GM18517 (cell line): Measurements from ENCODE around the gene CDC37.
"Not testable (repeated sequence)": the region's sequence is repeated elsewhere in the genome, so short reads cannot be mapped to it uniquely, and the experiment has no call there.

Experiments used
- ATAC-seq: cut with Tn5 transposase; IDR thresholded peaks from one replicate; pipeline ENCODE4 v1.9.1; 2021; ENCODE audit warnings: mild to moderate bottlenecking, moderate library complexity; ENCODE audit not compliant: unreplicated experiment

Gene CDC37

DNA sequence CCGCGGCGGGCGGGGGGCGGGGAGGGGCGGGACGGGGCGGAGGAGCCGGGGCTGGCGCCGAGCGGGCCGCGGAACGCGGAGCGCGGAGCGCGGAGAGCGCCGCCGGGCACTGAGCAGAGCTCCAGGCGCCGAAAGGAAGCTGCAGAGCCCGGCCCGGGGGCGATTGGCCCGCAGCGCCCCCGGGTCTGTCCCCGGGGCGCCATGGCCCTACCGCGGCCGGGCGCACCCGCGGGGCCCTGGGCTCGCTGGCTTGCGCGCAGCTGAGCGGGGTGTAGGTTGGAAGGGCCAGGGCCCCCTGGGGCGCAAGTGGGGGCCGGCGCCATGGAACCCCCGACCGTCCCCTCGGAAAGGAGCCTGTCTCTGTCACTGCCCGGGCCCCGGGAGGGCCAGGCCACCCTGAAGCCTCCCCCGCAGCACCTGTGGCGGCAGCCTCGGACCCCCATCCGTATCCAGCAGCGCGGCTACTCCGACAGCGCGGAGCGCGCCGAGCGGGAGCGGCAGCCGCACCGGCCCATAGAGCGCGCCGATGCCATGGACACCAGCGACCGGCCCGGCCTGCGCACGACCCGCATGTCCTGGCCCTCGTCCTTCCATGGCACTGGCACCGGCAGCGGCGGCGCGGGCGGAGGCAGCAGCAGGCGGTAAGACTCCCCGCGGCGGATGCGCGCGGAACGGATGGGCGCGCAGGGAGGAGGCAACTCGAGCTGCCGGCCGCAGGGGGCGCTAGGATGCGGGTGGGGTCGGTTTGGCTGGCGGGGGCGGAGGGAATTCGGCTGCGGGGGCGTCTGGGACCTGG, 17.3 kb upstream of the CDC37 start, which contains the start of gene PDE4A:
TSS of gene PDE4A (plus strand) at position 95 of the 796 bp plus-strand sequence. CDS start at position 322, 227 bp downstream.
- ATAC-seq, result no peak

DNA sequence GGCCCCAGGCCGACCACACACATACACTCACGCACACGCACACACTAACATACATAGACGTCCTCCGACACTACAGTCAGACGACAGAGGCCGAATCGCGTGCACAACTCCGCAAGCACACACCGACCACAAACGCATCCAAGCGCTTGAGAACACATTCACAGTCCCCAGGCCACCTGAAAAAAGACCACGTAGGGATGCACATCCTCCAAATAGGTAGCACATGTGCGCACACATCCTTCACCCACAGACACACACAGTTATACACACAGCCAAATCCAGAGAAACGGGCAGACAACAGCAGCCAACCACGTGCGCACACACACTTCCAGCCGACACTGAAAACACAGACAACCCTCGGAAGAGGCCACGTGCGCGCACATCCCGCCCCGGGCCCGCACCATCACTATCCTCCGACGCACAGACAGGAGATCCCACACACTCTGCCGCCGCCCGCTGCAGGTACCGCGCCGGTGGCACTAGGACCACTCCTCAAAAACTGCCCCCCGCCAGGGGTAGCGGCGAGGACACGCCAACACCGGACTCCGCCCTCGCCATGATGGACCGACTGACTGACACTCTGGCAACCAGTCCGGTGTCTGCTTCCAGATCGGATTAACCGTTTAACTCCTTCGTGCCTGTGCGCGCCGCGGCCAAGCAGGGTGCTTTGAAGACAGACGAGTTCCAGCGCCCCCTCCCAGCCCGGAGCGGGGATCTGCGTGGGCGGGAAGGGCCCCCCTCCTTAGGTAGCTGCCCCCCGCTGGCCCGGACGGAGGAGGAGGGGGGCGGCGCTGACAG, 16.5 kb upstream of the CDC37 start:
- ATAC-seq, result no peak

DNA sequence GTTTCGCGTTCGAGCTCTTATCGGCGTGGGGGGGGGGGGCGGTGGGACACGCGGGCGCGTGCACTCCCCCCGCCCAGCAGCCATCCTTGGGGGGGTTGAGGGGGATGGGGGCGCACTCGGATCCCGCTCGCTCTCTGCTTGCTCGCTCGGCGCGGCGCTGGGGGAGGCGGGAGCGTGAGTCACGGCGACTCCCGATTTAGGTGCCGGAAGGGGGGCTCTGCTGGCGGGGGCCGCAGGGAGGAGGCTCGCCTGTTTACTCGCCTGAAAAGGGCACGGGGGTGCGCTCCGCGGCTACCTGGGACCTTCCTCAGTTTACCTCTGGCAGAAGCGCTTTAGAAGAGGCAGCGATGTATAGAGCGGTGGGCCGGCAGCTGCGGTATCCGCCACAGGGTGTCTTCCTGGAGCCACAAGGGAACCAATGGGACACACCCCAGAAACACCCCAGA, 15.9 kb upstream of the CDC37 start:
- no peak for ATAC-seq

DNA sequence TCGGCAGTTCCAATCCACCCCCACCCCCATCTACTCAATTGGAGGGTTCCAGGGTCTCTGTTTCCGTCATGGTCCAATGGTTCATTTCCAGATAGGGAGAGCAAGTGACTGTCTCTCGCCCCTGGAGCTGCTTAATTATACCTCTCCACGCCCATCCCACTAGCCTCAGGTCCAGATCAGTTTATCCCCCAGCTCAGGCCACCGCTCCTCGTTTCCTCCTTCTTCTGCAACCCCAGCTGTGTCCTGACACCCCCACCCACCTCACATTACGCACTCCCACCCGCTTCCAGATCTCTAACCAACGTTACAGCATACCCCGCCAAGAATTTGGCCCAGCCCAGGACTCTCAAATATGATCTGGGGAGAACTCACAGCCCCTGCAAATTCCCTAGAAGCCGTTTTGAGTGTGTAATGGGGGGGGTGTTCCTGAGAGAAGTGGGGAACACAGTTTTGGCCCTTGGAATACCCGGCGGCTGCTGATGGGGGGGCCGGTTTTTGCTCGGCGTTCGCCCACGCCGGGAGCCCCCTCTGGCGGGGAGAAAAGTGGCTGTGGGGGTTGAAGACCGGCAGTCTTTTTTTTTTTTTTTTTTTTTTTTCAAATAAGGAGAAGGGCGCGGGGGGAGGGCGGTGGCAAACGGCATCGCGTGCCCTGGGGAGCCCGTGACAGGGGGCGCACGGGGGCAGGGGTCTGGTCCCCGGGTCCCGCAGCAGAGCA, 15.3 kb upstream of the CDC37 start:
- no peak for ATAC-seq

DNA sequence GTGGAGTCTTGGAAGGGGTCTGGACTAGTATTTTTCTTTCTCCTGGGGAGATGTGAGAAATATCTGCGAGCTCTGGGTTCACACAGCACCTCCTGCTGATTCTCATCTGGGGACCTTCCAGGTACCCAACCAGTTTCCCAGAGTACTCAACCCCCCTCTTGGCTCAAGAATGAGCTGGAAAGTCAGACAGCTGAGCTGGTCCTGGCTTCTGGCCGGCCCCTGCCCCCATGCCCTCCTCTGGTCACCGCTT, 14.8 kb upstream of the CDC37 start:
- no peak for ATAC-seq

DNA sequence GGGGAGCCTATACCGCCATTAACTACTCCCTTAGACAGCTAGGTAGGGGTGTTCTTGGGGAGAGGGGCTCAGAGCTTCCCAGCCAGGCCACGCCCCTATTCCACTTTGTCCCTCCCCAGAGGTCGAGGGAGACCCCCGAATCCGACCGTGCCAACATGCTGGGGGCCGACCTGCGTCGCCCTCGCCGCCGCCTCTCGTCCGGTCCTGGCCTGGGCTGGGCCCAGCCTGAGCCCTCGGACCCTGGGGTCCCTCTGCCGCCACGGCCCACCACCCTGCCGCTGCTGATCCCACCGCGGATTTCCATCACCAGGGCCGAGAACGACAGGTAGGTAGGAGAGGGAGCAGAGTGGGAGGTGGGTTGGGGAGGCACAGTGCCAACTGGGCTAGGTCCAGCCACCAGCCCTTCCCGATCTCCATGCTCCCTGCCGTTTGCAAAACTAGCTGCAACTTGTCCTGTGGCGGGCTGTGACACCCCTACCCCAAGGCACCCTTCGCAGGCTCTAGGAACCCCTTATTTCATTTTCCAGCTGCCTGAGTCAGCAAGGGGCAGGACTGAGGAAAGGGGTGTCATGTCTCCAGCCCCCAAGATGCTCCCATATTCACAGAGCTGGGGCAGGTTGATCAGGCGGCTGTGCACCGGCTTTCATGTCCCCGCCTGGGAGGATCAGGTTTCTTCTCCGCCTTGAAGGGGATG, 14.3 kb upstream of the CDC37 start:
- no peak for ATAC-seq

DNA sequence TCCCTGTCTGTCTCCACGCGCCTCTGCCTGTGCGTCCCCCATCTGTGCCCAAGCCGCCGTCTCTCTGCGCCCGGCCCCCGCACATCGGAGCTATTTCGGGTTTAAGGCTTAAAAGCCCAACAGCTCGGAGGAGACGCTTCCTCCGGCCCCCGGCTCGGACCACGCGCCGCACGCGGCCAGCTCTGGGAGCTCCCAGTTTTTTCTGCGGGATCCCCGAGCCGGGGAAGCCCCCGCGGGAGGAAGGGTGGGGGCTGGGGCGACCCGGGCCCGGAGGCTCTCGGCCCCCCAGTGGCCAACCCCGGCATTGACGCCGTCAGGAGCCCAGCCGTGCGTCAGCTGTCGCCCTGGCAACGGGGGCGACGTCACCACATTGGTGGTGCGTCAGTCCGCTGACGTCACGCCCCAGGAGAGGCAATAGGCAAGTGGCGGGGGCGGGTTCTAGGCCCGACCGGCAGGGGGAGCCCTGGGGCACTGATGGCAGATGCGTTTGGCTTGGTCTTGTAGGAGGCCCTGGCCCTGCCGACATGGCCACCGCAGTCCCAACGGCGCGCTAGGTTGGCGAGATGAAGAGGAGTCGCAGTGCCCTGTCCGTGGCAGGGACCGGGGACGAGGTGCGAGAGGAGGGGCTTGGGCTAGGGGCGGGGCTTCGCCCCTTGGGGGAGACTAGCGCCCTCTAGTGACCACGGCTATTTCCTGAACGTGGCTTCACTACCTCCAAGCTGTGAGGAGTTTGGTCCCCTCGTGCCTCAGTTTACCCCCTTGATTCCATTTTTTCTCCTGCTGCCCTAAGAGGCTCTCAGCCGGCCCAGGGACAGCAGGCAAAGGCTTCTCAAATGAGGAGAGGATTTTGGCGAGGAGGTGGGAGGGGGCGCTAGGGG, 13.3 kb upstream of the CDC37 start:
- peak; percentile 40 for ATAC-seq

DNA sequence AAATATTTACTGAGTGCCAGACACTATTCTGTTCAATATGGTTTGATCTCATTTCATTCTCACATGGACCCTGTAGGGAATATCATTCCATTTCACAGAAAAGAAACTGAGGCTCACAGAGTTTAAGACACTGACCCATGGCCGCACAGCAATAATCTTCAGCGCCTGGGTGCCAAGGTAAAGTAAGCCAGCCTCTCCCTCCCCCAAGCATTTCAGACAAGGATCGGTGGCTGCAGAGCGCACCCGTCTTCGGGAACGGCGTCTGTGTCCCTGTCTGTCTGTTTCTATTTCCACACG, 12.7 kb upstream of the CDC37 start:
- ATAC-seq, result no peak

DNA sequence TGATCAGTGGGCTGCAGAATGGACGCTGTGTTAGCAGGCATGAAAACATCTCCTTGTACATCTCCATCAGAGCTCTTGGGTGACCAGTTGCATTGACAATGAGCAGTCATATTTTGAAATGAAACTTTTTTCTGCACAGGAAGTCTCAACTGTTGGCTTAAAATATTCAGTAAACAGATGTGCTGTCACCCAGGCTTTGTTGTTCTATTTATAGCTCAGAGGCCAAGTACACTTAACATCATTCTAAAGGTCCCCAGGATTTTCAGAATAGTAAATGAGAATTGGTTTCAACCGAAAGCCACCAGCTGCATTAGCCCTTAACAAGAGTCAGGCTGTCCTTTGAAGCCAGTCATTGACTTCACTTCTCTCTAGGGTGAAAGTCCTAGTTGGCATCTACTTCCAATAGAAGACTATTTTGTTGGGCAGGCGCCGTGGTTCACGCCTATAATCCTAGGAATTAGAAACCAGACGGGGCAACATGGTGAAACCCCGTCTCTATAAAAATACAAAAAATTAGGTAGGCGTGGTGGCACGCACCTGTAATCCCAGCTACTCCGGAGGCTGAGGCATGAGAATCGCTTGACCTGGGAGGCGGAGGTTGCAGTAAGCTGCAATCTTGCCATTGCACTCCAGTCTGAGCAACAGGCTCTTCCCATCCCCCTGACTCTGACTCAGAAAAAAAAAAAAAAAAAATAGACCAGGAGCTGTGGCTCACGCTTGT, 9.1 kb upstream of the CDC37 start:
- ATAC-seq, result peak; percentile 68

DNA sequence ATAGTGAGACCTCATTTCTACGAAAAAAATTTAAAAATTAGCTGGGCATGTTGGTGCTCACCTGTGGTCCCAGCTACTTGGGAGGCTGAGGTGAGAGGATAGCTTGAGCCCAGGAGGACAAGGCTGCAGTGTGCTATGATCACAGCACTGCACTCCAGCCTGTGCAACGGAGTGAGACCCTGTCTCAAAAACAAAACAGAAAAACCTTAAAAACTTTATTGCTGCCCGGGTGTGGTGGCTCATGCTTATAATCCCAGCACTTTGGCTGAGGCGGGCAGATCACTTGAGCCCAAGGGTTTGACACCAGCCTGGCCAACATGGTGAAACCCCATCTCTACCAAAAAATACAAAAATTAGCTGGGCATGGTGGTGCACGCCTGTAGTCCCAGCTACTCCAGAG, 7.9 kb upstream of the CDC37 start:
- not testable (repeated sequence) for ATAC-seq

DNA sequence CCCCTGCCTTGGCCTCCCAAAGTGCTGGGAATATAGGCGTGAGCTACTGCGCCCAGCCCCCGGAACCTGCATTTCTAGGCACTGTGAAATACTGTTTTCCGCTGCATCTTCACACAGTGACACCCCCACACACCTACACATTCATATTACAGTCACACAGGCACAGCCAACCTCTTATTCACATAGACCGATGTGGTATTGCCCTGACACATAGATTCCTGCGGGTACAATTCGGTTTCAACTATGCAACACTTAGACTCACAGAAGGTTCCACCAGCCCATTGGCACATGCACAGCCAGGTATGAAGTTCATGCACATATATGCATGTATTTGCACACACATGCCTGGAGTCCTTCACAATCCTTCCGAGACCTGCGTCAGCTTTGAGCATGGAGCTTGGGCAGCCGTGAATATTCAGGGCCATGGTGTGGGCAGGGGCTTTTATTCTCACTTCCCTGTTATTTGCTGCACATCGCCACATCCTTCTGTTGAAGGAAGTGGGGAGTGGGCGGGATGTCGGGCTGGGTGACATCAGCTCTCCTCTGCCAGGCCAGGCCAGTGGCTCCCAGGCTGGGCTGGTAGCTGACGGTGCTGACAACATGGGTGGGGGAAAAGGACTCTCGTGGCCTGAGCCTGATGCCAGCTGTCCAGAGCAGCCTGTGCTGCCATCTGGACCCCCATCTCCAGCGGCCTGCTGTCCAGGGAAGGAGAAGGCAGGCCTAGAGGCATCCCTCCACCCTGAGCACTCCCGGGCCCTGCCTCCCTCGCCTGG, 5.4 kb upstream of the CDC37 start:
- ATAC-seq, result no peak

DNA sequence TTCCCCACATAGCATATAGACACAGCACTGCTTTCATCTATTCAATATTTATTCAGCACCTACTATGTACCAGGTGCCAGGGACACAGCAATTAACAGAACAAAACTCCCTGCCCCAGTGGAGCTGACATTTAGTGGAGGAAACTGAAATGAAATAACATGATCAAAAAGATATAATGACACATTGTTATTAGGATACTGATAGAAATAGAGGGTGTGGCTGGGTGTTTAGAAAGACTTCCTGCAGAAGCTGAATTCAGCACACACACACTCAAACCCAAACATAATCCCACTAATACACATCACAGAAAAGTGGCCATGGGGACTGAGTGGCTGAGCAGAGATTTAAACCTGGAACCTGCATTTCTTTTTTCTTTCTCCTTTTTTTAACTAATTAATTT, 3.8 kb upstream of the CDC37 start:
- no peak for ATAC-seq

DNA sequence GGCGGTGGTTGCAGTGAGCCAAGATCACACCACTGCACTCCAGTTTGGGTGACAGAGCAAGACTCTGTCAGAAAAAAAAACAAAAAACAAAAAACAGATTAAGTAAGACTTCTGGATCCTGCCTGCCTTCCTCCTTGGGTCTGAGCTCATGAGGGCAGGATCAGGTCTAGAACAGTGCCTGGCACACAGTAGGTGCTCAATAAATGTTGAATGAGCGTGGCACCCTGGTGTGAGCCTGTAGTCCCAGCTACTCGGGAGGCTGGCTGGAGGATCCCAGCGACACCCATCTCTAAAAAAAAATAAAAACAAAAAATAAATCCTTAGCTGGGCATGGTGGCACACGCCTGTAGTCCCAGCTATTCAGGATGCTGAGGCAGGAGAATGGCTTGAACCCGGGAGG, 2.8 kb upstream of the CDC37 start:
- no peak for ATAC-seq

DNA sequence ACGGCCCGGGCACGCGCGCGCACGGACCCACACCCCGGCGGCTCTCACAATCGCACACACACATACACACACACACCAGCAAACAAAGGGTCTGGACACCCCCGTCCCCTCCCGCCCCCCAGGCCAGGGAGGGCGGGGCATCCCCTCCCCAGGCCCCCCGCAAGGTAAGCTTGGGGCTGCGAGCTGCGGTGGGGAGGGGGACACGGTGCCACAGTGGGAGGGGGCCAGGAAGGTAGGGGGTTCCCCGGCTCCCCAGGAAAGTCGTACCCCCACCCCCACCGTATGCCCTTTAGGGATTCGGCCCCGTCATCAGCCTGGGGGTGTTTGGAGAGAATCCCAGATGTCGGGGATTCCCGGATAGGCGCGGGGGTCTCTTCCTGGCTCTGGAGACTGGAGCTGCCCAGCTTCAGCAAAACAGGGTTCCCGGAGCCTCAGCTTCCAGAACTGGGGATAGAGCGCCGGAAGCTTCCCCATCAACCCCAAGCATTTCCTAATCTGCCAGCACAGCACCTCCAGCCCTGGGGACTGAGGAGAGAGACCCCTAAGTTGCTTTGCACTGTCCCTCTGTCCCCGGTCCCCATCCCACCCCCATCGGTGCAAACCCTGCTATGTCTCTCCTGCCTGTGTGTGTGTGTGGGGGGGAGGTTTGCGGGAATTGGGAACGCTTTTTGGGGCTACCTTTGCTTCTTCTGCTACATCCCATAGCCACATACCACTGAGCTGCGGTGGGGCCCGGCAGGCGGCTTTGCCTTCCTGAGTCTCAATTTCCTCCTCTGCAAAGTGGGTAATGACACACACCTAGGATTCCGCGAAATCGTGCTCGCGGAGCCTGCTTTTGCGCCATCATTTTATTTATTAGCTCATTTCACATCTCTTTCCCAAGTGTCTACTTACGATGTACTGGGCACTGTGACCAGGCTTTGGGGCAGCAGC, 1.8 kb upstream of the CDC37 start:
- ATAC-seq, result no peak

DNA sequence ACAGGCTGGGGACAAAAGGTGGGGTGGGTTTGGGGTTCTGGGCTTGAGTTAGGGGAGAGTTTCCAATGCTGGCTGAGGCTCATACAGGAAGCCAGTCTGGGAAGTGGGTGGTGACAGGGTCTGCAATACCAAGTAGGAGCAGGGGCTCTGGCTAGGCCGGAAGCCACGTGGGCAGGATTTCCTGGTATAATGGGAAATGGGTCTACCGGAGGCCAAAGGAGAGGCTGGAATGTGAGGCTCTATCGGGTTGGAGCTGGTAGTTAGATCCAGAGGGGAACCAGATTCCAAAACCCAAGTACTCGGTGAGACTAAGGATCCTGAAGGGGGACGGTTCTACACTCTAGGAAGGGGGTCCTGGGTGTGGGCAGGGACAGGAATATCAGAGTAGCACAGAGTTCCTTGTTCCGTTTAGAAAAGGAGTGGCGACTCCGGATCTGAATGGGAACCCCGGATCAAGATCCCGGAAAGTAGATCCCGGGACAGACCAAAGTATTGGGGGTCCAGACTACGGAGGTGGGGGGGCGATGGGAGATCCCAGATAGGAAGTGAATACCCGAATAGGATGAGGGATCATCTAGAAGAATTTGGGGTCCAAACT, 802 bp downstream of the CDC37 start:
- ATAC-seq, result no peak

DNA sequence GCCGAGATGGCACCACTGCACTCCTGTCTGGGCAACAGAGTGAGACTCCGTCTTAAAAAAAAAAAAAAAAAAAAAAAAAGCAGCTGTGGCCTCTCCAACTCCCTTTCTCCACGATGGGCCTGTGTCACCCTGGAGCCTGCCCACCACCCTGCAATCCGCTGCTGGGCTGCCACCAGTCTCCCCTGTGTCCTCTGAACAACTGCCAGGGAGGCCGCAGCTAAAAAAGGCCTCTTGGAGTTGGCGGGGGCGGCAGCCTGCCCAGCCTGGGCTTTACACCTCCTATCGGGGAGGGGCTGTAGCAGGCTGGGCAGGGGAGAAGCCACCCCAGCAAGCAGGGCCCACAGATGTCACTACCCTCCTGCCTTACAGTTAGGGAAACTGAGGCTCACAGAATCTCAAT, 3.5 kb downstream of the CDC37 start:
- no peak for ATAC-seq

DNA sequence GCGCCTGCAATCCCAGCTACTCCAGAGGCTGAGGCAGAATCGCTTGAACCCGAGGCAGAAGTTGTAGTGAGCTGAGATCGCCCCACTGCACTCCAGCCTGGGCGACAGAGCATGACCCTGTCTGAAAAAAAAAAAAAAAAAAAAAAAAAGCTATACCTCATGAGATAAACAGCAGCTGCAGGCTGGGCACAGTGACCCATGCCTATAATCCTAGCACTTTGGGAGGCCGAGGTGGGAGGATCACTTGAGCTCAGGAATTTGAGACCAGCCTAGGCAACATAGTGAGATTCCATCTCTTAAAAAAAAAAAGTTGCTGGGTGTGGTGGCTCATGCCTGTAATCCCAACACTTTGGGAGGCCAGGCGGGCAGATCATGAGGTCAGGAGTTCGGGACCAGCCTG, 4.0 kb downstream of the CDC37 start:
- ATAC-seq, result not testable (repeated sequence)

DNA sequence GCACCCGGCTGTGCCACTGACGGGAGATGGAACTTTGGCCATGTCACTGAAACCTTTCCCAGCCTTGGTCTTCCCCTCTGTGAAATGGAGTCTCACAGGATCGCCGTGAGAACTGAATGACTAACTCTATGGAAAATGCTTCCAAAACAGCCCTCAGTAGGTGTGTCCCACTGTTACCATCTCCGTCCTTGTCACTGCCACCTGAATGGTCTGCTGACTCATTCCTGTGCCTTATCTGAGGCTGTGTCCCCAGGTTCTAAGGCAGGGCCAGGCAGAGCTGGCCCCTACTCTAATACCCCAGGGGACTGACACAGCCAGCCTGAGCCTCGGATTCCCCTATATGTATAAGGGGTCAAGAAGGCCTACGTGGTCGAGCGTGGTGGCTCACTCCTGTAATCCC, 4.5 kb downstream of the CDC37 start:
- ATAC-seq, result no peak
